ENCODE measurements around the gene YEATS2.

DNA sequence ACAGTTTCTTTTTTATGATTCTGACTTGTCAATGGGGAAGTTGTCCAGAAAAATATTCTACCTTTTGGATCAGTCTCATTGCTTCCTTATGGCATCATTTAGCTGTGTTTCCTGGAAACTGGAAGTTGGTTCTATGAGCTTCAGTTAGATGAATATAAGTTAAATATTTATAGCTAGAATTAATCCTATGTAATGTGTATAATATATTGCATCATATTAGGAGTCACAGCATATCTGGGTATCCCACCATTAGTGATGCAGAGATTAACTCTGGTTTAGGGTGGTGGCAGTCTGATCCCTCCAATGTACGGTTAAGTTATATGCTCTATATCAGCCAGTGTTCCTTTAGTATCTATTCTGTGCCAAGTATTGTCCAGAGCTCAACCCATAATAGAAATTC lies 42.9 kb upstream of the YEATS2 start:
- TF ChIP-seq, protein P1, sequence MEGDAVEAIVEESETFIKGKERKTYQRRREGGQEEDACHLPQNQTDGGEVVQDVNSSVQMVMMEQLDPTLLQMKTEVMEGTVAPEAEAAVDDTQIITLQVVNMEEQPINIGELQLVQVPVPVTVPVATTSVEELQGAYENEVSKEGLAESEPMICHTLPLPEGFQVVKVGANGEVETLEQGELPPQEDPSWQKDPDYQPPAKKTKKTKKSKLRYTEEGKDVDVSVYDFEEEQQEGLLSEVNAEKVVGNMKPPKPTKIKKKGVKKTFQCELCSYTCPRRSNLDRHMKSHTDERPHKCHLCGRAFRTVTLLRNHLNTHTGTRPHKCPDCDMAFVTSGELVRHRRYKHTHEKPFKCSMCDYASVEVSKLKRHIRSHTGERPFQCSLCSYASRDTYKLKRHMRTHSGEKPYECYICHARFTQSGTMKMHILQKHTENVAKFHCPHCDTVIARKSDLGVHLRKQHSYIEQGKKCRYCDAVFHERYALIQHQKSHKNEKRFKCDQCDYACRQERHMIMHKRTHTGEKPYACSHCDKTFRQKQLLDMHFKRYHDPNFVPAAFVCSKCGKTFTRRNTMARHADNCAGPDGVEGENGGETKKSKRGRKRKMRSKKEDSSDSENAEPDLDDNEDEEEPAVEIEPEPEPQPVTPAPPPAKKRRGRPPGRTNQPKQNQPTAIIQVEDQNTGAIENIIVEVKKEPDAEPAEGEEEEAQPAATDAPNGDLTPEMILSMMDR (IDR thresholded peaks at IDR 0.05) = no peak
- no peak for TF ChIP-seq ZFX (IDR thresholded peaks at IDR 0.05; ENCODE audit: borderline replicate concordance)

All from 22Rv1 (cell line).